Neural cell (in vitro differentiated cells): ENCODE measurements around the gene NDUFB8. TPM values are rescaled to one million over a fixed set of nuclear protein-coding genes. Genes with fewer than 3 reads are reported as not detected.

ENCODE experiments used
- polyA plus RNA-seq: library from polyadenylated mRNA; depleted of rRNA; stranded (reverse); fragments of >200 nt; gene quantifications from 2 replicates; pipeline ENCODE4 v1.2.3, GENCODE V29; 2014

The NDUFB8 gene
- polyA plus RNA-seq, 1 donor from 2014 or later: 407 TPM

Other genes with a start within 250 kb of the NDUFB8 start
- gene BLOC1S2, start 243.2 kb downstream of the NDUFB8 start, polyA plus RNA-seq: 262 and 299 TPM in 2 replicates
- not detected in 2 replicates for gene PKD2L1, start 199.6 kb downstream of the NDUFB8 start, polyA plus RNA-seq
- 82.9 and 85.0 TPM in 2 replicates for gene SCD, start 182.6 kb downstream of the NDUFB8 start, polyA plus RNA-seq
- gene WNT8B, start 66.9 kb downstream of the NDUFB8 start, polyA plus RNA-seq: 0.37 TPM in 1 of 2 replicates, not detected in the other
- 17.1 and 23.1 TPM in 2 replicates for gene SEC31B, start 10.0 kb downstream of the NDUFB8 start, polyA plus RNA-seq
- 12.2 and 16.1 TPM in 2 replicates for gene HIF1AN, start 6.1 kb upstream of the NDUFB8 start, polyA plus RNA-seq
- not detected in 2 replicates for gene PAX2, start 215.7 kb upstream of the NDUFB8 start, polyA plus RNA-seq